Adrenal gland (tissue), 12 donors: ENCODE measurements around the gene ATP1B2. TPM values are rescaled to one million over a fixed set of nuclear protein-coding genes. Genes with fewer than 3 reads are reported as not detected.
"Not testable (repeated sequence)": the region's sequence is repeated elsewhere in the genome, so short reads cannot be mapped to it uniquely, and the experiment has no call there.

Experiments
- DNase-seq, 7 donors: peaks; one replicate each; pipeline ENCODE4 v3.0.0-alpha.2; 2019 to 2020
- H3K27ac ChIP-seq, 5 donors: fragments of 200-600 bp; sonication (generic) in 4 of 5; 1 replicate in 3 of 5; 2 replicates in 2 of 5; pipeline versions ENCODE4 v1.5.1 to v1.8.0; 2016 to 2020; ENCODE audit warnings: mild to moderate bottlenecking in 1 of 5
- H3K27me3 ChIP-seq: fragments of 200-600 bp; 2 replicates; pipeline ENCODE4 v1.8.0; 2021
- H3K36me3 ChIP-seq, 2 donors: fragments of 200-600 bp; replicated peaks in 1 of 2; 1 replicate in 1 of 2; 2 replicates in 1 of 2; pipeline versions ENCODE4 v1.5.1 to v1.8.0; 2018 to 2022
- H3K4me1 ChIP-seq, 2 donors: fragments of 200-600 bp; replicated peaks in 1 of 2; 1 replicate in 1 of 2; 2 replicates in 1 of 2; pipeline versions ENCODE4 v1.5.1 to v1.8.0; 2018 to 2021
- H3K4me3 ChIP-seq, 4 donors: fragments of 200-600 bp; sonication (generic) in 3 of 4; one replicate each; pipeline ENCODE4 v1.5.1; 2016 to 2018
- H3K9me3 ChIP-seq, 3 donors: fragments of 200-600 bp; sonication (generic) in 1 of 3; replicated peaks in 1 of 3; 1 replicate in 2 of 3; 2 replicates in 1 of 3; pipeline versions ENCODE4 v1.5.1 to v1.8.0; 2016 to 2021
- POLR2A ChIP-seq, 2 donors: fragments of 450-650 bp; IDR thresholded peaks; one replicate each; pipeline ENCODE4 v1.6.1; 2017; ENCODE audit warnings: antibody characterized with exemption in 2 of 2, mild to moderate bottlenecking in 2 of 2, moderate library complexity in 1 of 2
- WGBS, 4 donors: extraction: QIAGEN DNeasy Blood & Tissue Kit in 2 of 4; methylation state at CpG; one replicate each; pipeline versions ENCODE4 v1.1.5 to v1.1.7; 2013 to 2017; 5-methylcytosine and 5-hydroxymethylcytosine counted together
- intact Hi-C, 2 donors: fragments of 100-400 bp; cut with DNase I; formaldehyde crosslinking; loops; one replicate each; pipeline versions ENCODE4 v1.14.1 to v1.15.0; 2022 to 2023
- polyA plus RNA-seq, 3 donors: library from polyadenylated mRNA; stranded (reverse); fragments of 200-250 nt in 2 of 3; fragments of 350-450 nt in 1 of 3; fragmentation: Illumina TruSeq in 1 of 3; extraction: RNeasy Lipid Tissue Mini Kit (QIAGEN cat#74804) in 1 of 3; gene quantifications; one replicate each; pipeline ENCODE4 v1.2.3, GENCODE V29; 2013 to 2014
- total RNA-seq, 9 donors: library from RNA; depleted of rRNA in 4 of 9; stranded (reverse); fragments of >200 nt in 4 of 9; fragments of 120-200 nt in 1 of 9; fragmentation: NEBNext Ultra II Directional in 1 of 9; extraction: Animal tissue kit (Norgen Biotek cat#: 25700) in 1 of 9; gene quantifications; one replicate each; pipeline versions ENCODE4 v1.1.0 to v1.2.4, GENCODE V29; 2013 to 2023
- TF ChIP-seq, protein P1 (sequence below), 6 experiments: fragments of 450-650 bp in 4 of 6; fragments of 200-600 bp in 2 of 6; sonication (generic) in 1 of 6; IDR thresholded peaks; 1 replicate in 5 of 6; 2 replicates in 1 of 6; pipeline versions ENCODE4 v1.5.1 to v1.8.0; 2016 to 2021; ENCODE audit warnings: antibody characterized with exemption in 6 of 6, mild to moderate bottlenecking in 2 of 6, moderate library complexity in 1 of 6
- donor health status: healthy with polysubstance abuse.
- donor health status: Bipolar disorder and iron deficiency.
- donor health status: DM: yes; HTN: yes; CAD: no.
- donor health status: DM: no; HTN: no; CAD: no.
- donor health status: DM: no; HTN: no; CAD: no.
- donor health status: DM: yes; HTN: yes; CAD: no.

Gene ATP1B2
- total and polyA plus RNA-seq, 12 donors: 1.2 to 32.6 (median 8.9) TPM

DNA sequence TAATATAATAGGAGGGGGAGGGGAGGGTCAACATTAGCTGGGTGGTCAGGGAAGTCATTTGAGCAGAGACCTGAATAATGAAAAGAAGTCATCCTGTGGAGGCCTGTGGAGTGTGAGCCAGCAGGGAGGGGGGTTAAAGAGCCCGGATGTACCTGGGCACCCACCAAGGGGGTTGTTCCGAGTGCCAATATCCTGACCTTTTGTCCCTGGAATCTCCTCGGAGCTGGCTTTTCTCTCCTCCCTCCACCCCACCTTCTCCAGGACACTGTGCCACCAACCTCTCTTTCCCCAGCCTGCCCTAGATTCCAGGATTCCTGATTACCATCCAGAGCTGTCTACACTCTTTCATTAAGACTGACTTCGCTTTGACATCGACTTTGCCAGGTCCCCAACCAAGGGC is 14.6 kb upstream of the ATP1B2 start:
- intact Hi-C loops: loop anchor here (10.0 kb wide), 2 partner anchors 49 to 149 kb away; partner anchors contain the start of genes TP53 (in 1 of the 2) and WRAP53 (in 1 of the 2)
- 57 to 65% (median 59%) methylated on average over 5 of the region's 5 CpGs for WGBS, 4 donors

DNA sequence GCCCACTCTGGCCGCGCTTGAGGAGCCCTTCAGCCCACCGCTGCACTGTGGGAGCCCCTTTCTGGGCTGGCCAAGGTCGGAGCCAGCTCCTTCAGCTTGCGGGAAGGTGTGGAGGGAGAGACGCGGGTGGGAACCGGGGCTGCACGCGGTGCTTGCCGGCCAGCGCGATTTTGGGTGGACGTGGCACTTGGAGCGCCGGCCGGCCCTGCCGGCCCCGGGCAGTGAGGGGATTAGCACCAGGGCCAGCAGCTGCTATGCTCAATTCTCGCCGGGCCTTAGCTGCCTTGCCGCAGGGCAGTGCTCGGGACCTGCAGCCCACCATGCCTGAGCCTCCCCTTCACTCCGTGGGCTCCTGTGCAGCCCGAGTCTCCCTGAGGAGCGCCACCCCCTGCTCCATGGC is 9.9 kb upstream of the ATP1B2 start:
- intact Hi-C loops: no loop called here
- no peak for DNase-seq
- H3K27ac ChIP-seq: no peak overlapping the region
- no peaks in the 10 kb centered on the region for H3K9me3 ChIP-seq
- no peaks in the 10 kb centered on the region for H3K36me3 ChIP-seq
- WGBS, 4 donors: 86 to 94% (median 92%) methylated on average over 2 to 26 of the region's 26 CpGs
- H3K4me3 ChIP-seq: no peak overlapping the region
- TF ChIP-seq POLR2A (IDR thresholded peaks at IDR 0.05): no peak
- TF ChIP-seq, protein P1, sequence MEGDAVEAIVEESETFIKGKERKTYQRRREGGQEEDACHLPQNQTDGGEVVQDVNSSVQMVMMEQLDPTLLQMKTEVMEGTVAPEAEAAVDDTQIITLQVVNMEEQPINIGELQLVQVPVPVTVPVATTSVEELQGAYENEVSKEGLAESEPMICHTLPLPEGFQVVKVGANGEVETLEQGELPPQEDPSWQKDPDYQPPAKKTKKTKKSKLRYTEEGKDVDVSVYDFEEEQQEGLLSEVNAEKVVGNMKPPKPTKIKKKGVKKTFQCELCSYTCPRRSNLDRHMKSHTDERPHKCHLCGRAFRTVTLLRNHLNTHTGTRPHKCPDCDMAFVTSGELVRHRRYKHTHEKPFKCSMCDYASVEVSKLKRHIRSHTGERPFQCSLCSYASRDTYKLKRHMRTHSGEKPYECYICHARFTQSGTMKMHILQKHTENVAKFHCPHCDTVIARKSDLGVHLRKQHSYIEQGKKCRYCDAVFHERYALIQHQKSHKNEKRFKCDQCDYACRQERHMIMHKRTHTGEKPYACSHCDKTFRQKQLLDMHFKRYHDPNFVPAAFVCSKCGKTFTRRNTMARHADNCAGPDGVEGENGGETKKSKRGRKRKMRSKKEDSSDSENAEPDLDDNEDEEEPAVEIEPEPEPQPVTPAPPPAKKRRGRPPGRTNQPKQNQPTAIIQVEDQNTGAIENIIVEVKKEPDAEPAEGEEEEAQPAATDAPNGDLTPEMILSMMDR (IDR thresholded peaks at IDR 0.05): no peak
- no peaks in the 10 kb centered on the region for H3K27me3 ChIP-seq
- no peaks in the 10 kb centered on the region for H3K4me1 ChIP-seq

More for the DNA sequence above, 14.6 kb upstream of the ATP1B2 start:
- no peaks in the 10 kb centered on the region for H3K9me3 ChIP-seq
- H3K27ac ChIP-seq: no peak overlapping the region
- H3K4me1 ChIP-seq: no peaks in the 10 kb centered on the region
- no peaks in the 10 kb centered on the region for H3K27me3 ChIP-seq
- H3K4me3 ChIP-seq: no peak overlapping the region
- DNase-seq: no peak
- TF ChIP-seq POLR2A (IDR thresholded peaks at IDR 0.05): no peak
- no peaks in the 10 kb centered on the region for H3K36me3 ChIP-seq

- H3K36me3 ChIP-seq, H3K9me3 ChIP-seq, intact Hi-C loops, DNase-seq, H3K4me3 ChIP-seq, H3K4me1 ChIP-seq, H3K27ac ChIP-seq, H3K27me3 ChIP-seq: not testable (repeated sequence)
- WGBS, 4 donors: 56 to 77% (median 59%) methylated on average over 4 to 7 of the region's 7 CpGs
These were observed 9.1 kb upstream of the ATP1B2 start for GRCh38 chr17:7641635-7642034.

- 44 to 58% (median 52%) methylated on average over 4 of the region's 4 CpGs for WGBS, 4 donors
- TF ChIP-seq, protein P1 (IDR thresholded peaks at IDR 0.05): no peak
- TF ChIP-seq POLR2A (IDR thresholded peaks at IDR 0.05): no peak
- no peak for DNase-seq
- Histone ChIP-seq H3K27me3 (no peaks in the 10 kb centered on the region), H3K27ac (no peak overlapping the region), H3K9me3 (no peaks in the 10 kb centered on the region), H3K36me3 (no peaks in the 10 kb centered on the region), H3K4me1 (no peaks in the 10 kb centered on the region), H3K4me3 (no peak overlapping the region)
- intact Hi-C loops: no loop called here
These were observed 6.0 kb upstream of the ATP1B2 start for GRCh38 chr17:7644775-7645174.

GRCh38 chr17:7646457-7646856 is 4.3 kb upstream of the ATP1B2 start:
- no peak for DNase-seq
- Histone ChIP-seq H3K9me3 (no peaks in the 10 kb centered on the region), H3K4me3 (no peak overlapping the region), H3K4me1 (peaks cover 14% of the 10 kb centered on the region in 2 donors), H3K27me3 (no peaks in the 10 kb centered on the region), H3K36me3 (no peaks in the 10 kb centered on the region), H3K27ac (no peak overlapping the region)
- TF ChIP-seq, protein P1 (IDR thresholded peaks at IDR 0.05): no peak
- TF ChIP-seq POLR2A (IDR thresholded peaks at IDR 0.05): no peak
- 70 to 82% (median 77%) methylated on average over 8 to 9 of the region's 9 CpGs for WGBS, 4 donors
- intact Hi-C loops: no loop called here
